RWPE2 (cell line): ENCODE measurements around the gene MS4A10.

ENCODE experiments used
- ATAC-seq: fragments of 200-7000 bp; cut with Tn5 transposase; 3 replicates; pipeline ENCODE4 v1.9.1; 2021; ENCODE audit warnings: low read depth
- DNase-seq: peaks from one replicate; pipeline ENCODE4 v3.0.0-alpha.2; 2020; ENCODE audit warnings: low spot score
- H3K27ac ChIP-seq: fragments of 450-650 bp; 2 replicates; pipeline ENCODE4 v1.5.1; 2017; ENCODE audit warnings: mild to moderate bottlenecking; ENCODE audit not compliant: poor library complexity, severe bottlenecking
- H3K27me3 ChIP-seq: fragments of 250-450 bp; sonication (Bioruptor Pico); 2 replicates; pipeline ENCODE4 v1.5.1; 2021; ENCODE audit warnings: mild to moderate bottlenecking, moderate library complexity; ENCODE audit not compliant: insufficient read depth, poor library complexity, severe bottlenecking
- H3K36me3 ChIP-seq: fragments of 250-450 bp; sonication (Bioruptor Pico); 2 replicates; pipeline ENCODE4 v1.5.1; 2020; ENCODE audit warnings: low read depth, mild to moderate bottlenecking, moderate library complexity
- H3K4me1 ChIP-seq: fragments of 250-450 bp; sonication (Bioruptor Pico); 2 replicates; pipeline ENCODE4 v1.5.1; 2021; ENCODE audit warnings: mild to moderate bottlenecking, moderate library complexity; ENCODE audit not compliant: insufficient read depth, poor library complexity, severe bottlenecking
- H3K4me3 ChIP-seq: fragments of 250-450 bp; sonication (Bioruptor Pico); 2 replicates; pipeline ENCODE4 v1.5.1; 2021; ENCODE audit warnings: mild to moderate bottlenecking, moderate library complexity; ENCODE audit not compliant: severe bottlenecking
- H3K9me3 ChIP-seq: fragments of 250-450 bp; sonication (Bioruptor Pico); 2 replicates; pipeline ENCODE4 v1.5.1; 2021; ENCODE audit warnings: mild to moderate bottlenecking, moderate library complexity; ENCODE audit not compliant: severe bottlenecking
- CTCF ChIP-seq: fragments of 450-650 bp; IDR thresholded peaks from one replicate; pipeline ENCODE4 v1.5.1; 2017; ENCODE audit warnings: mild to moderate bottlenecking, moderate library complexity; ENCODE audit not compliant: poor library complexity, severe bottlenecking

Gene MS4A10

GRCh38 chr11:60783911-60784310 is 1.2 kb upstream of the MS4A10 start:
- no peak overlapping the region for H3K4me3 ChIP-seq
- no peak for TF ChIP-seq CTCF
- no peaks in the 10 kb centered on the region for H3K9me3 ChIP-seq
- no peak for DNase-seq
- no peak overlapping the region for H3K27ac ChIP-seq
- H3K36me3 ChIP-seq, result no peaks in the 10 kb centered on the region
- H3K4me1 ChIP-seq, result no peaks in the 10 kb centered on the region
- no peaks in the 10 kb centered on the region for H3K27me3 ChIP-seq
- no peak for ATAC-seq

- no peaks in the 10 kb centered on the region for H3K4me1 ChIP-seq
- H3K27me3 ChIP-seq, result no peaks in the 10 kb centered on the region
- ATAC-seq (no peak), DNase-seq (no peak)
- no peaks in the 10 kb centered on the region for H3K36me3 ChIP-seq
- TF ChIP-seq CTCF, result no peak
- H3K4me3 ChIP-seq, result no peak overlapping the region
- no peak overlapping the region for H3K27ac ChIP-seq
- H3K9me3 ChIP-seq, result no peaks in the 10 kb centered on the region
These were observed 751 bp downstream of the MS4A10 start for GRCh38 chr11:60785806-60786361.

GRCh38 chr11:60786811-60787567 is 1.9 kb downstream of the MS4A10 start:
- ATAC-seq (peak; percentile 65; the same call in 2 of the 3 replicates), DNase-seq (no peak)
- Histone ChIP-seq H3K36me3 (no peaks in the 10 kb centered on the region), H3K4me3 (no peak overlapping the region), H3K9me3 (no peaks in the 10 kb centered on the region), H3K27ac (no peak overlapping the region), H3K27me3 (no peaks in the 10 kb centered on the region), H3K4me1 (no peaks in the 10 kb centered on the region)
- no peak for TF ChIP-seq CTCF

- Histone ChIP-seq H3K27me3 (no peaks in the 10 kb centered on the region), H3K9me3 (no peaks in the 10 kb centered on the region), H3K36me3 (no peaks in the 10 kb centered on the region), H3K4me1 (no peaks in the 10 kb centered on the region), H3K27ac (no peak overlapping the region), H3K4me3 (no peak overlapping the region)
- DNase-seq, result no peak
- ATAC-seq, result no peak
- TF ChIP-seq CTCF, result no peak
These were observed 3.4 kb downstream of the MS4A10 start for GRCh38 chr11:60788401-60789125.
